H1 (cell line): ENCODE data around the gene TMEM238. TPM values are rescaled to one million over a fixed set of nuclear protein-coding genes. Genes with fewer than 3 reads are reported as not detected.
A peak's percentile ranks its signal among the peaks of the same experiment; 100 is the strongest.

ENCODE experiments used
- ASH2L ChIP-seq: fragments of 200-600, 300-600 bp; sonication (generic); IDR thresholded peaks from one replicate; pipeline ENCODE4 v1.7.1; 2017; ENCODE audit warnings: low read length
- BRCA1 ChIP-seq: IDR thresholded peaks from 2 replicates; pipeline ENCODE4 v1.6.1; 2012; ENCODE audit warnings: low read depth, low read length, improper control_type of control experiment
- CBX8 ChIP-seq: fragments of 300-800, 300-1000 bp; sonication (generic); IDR thresholded peaks from 2 replicates; pipeline ENCODE4 v1.7.1; 2016; ENCODE audit warnings: low read depth, low read length, borderline replicate concordance
- CHD2 ChIP-seq: IDR thresholded peaks from 2 replicates; pipeline ENCODE4 v1.6.1; 2012; ENCODE audit warnings: low read length, improper control_type of control experiment
- FOSL1 ChIP-seq: IDR thresholded peaks from 2 replicates; pipeline ENCODE4 v1.6.1; 2011; ENCODE audit warnings: mild to moderate bottlenecking, low read depth, low read length, moderate library complexity; ENCODE audit not compliant: insufficient read depth
- MAFK ChIP-seq: IDR thresholded peaks from 2 replicates; pipeline ENCODE4 v1.6.1; 2012; ENCODE audit warnings: low read depth, mild to moderate bottlenecking, improper control_type of control experiment, low read length
- NANOG ChIP-seq: IDR thresholded peaks from 2 replicates; pipeline ENCODE4 v1.6.1; 2011; ENCODE audit warnings: low read length, low read depth, mild to moderate bottlenecking, inconsistent platforms; ENCODE audit not compliant: insufficient read depth, poor library complexity, severe bottlenecking
- POLR2A ChIP-seq, 2 experiments: IDR thresholded peaks; 1 replicate in 1 of 2; 2 replicates in 1 of 2; pipeline ENCODE4 v1.6.1; 2011; ENCODE audit warnings: low read depth in 2 of 2, low read length in 2 of 2, mild to moderate bottlenecking in 2 of 2; ENCODE audit errors: control extremely low read depth in 1 of 2
- POU5F1 ChIP-seq: IDR thresholded peaks from 2 replicates; pipeline ENCODE4 v1.6.1; 2011; ENCODE audit warnings: low read depth, mild to moderate bottlenecking, low read length, moderate library complexity
- RBBP5 ChIP-seq: IDR thresholded peaks from 2 replicates; pipeline ENCODE4 v1.7.1; 2012; ENCODE audit warnings: low read depth, mild to moderate bottlenecking, inconsistent platforms, low read length, moderate library complexity, borderline replicate concordance
- RNF2 ChIP-seq: fragments of 200-900, 300-1000 bp; sonication (generic); IDR thresholded peaks from 2 replicates; pipeline ENCODE4 v1.7.1; 2016; ENCODE audit warnings: borderline replicate concordance, low read depth, mild to moderate bottlenecking, antibody characterized with exemption, low read length; ENCODE audit not compliant: poor library complexity, severe bottlenecking; ENCODE audit errors: missing control alignments
- SAP30 ChIP-seq: fragments of 300-600 bp; sonication (generic); IDR thresholded peaks from 2 replicates; pipeline ENCODE4 v1.7.1; 2012; ENCODE audit warnings: low read length, moderate library complexity, mild to moderate bottlenecking, inconsistent platforms; ENCODE audit not compliant: insufficient read depth, insufficient replicate concordance
- SIN3A ChIP-seq, 2 experiments: IDR thresholded peaks in 1 of 2; conservative IDR thresholded peaks in 1 of 2; 2 replicates each; pipeline ENCODE4 v1.6.1; 2011 to 2012; ENCODE audit warnings: low read length in 2 of 2, improper control_type of control experiment in 1 of 2, low read depth in 1 of 2, mild to moderate bottlenecking in 1 of 2
- polyA plus RNA-seq, 7 experiments: library from polyadenylated mRNA; depleted of rRNA in 3 of 7; stranded (reverse) in 5 of 7; unstranded in 2 of 7; fragments of >200 nt in 5 of 7; fragments of 200-250 nt in 2 of 7; gene quantifications; 1 replicate in 5 of 7; 2 replicates in 1 of 7; 4 replicates in 1 of 7; pipeline versions ENCODE4 v1.2.1 to v1.2.3, GENCODE V29; 2011 to 2013; ENCODE audit warnings: missing spikeins in 2 of 7, mixed read lengths in 2 of 7
- total RNA-seq: library from RNA; stranded (reverse); fragmentation: NEBNext Ultra II Directional; extraction: Animal tissue kit (Norgen Biotek cat#: 25700); gene quantifications from 2 replicates; pipeline ENCODE4 v1.2.1, GENCODE V29; 2021

TMEM238 gene
- total and polyA plus RNA-seq, 2 of the 8 experiments (the other 6 are each of a cell fraction or from before 2014, with no cell fraction given): 0.53 to 3.8 TPM

GRCh38 chr19:55383279-55384130 lies 587 bp downstream of the TMEM238 start (continued):
- TF ChIP-seq CHD2: peak; percentile 48
- no peak for TF ChIP-seq CBX8
- no peak for TF ChIP-seq RBBP5
- TF ChIP-seq RNF2: no peak
- TF ChIP-seq SIN3A (conservative IDR thresholded peaks at IDR 0.05 in 1 of 2, IDR thresholded peaks at IDR 0.05 in 1 of 2; ENCODE audit: low read depth in 1 of 2, low read length in 2 of 2): no peak
- no peak for TF ChIP-seq FOSL1
- no peak for TF ChIP-seq MAFK
- peak in 1 of 2 experiments; percentile 26; a peak in 1 of 3 replicates for TF ChIP-seq POLR2A (IDR thresholded peaks at IDR 0.05; ENCODE audit: control extremely low read depth in 1 of 2, low read depth in 2 of 2, low read length in 2 of 2)
- no peak for TF ChIP-seq NANOG
- no peak for TF ChIP-seq BRCA1
- TF ChIP-seq SAP30: no peak
- TF ChIP-seq ASH2L: no peak
- no peak for TF ChIP-seq POU5F1
